Kidney tubule cell (primary cell): ENCODE measurements around the gene KDM6B.

Experiments used
- DNase-seq: peaks from one replicate; pipeline ENCODE4 v3.0.0-alpha.2; 2018; ENCODE audit warnings: low spot score

Gene KDM6B

DNA sequence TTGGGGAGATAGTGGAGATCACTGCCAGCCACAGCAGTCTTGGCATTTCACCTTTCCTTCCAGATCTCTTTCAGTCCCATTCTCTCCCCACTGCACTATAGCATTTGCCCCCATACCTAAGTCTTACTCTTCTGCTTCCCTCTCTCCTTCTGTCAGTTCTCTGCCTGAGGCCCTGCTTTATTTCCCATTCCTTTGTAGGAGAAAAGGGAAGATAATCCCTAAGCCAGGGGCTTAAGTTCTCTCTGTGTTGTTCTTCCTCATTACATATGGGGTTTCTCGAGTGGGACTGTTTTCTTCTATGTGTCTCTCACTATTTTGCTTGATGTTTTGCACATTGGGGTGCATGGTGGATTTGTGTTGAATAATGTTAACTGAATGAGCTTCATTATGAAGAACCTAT is 6.4 kb downstream of the KDM6B start:
- DNase-seq, result no peak

DNA sequence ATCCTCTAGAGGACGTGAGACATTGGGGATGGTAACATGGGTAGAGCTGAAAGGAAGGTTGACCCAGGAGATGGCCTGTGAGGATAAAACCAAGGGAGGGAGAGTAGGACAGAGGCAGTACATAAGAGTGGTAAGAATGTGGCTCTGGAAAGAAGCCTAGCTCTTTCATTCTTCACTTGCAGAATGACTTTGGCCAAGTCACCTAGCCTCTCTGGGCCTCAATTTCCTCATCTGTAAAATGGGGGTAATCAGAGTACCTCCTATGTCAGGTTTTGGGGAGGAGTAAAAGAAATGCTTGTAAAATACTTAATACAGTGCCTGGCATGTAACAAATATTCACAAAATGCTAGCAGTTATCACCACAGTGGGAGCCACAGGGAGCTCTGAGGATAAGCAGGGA is 6.9 kb downstream of the KDM6B start:
- DNase-seq, result no peak

GRCh38 chr17:7841396-7841914 is 7.4 kb downstream of the KDM6B start:
- DNase-seq, result peak; percentile 94

GRCh38 chr17:7841915-7842379 is 7.9 kb downstream of the KDM6B start:
- DNase-seq, result peak; percentile 86

- DNase-seq, result peak; percentile 98
These were observed 8.6 kb downstream of the KDM6B start for GRCh38 chr17:7842380-7843256.

DNA sequence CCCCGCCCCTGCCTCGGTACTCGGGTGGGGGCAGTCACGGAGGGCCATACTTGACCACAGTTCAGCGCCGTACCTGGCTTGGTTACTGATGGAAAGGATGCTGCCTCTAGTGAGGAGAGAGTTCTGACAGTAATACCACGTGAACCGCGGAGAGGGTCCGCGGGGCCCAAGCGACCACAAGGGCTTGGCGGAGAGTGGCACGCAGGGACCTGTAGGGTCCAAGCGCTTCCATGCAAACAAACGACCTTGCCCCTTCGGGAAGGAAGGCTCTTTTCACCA is 9.2 kb downstream of the KDM6B start:
- no peak for DNase-seq

- DNase-seq, result peak; percentile 88
These were observed 9.7 kb downstream of the KDM6B start for GRCh38 chr17:7843536-7844291.

- peak; percentile 95 for DNase-seq
These were observed 10.5 kb downstream of the KDM6B start for GRCh38 chr17:7844292-7845154.

DNA sequence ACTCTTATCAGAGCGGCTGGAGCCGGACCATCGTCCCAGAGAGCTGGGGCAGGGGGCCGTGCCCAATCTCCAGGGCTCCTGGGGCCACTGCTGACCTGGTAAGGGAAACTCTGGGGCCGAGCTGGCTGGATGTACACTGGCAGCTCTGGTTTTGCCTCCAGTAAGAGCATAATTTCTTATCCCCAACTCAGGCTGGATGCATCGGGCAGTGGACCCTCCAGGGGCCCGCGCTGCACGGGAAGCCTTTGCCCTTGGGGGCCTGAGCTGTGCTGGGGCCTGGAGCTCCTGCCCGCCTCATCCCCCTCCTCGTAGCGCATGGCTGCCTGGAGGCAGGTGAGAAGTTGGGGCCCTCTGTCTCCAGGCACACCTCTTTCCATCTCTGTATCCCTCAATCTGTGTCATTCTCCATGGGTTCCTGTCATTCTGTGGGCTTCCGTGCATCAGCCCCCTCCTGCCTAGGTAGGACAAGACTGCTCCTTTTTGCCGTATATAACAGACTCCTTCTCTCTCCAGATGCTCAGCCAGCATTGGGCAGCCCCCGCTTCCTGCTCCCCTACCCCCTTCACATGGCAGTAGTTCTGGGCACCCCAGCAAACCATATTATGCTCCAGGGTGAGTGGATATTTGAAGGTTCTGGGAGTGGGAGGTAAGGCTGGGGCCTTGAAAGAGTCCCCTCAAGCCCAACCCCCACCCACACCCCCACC is 11.5 kb downstream of the KDM6B start:
- no peak for DNase-seq

- no peak for DNase-seq
These were observed 12.2 kb downstream of the KDM6B start for GRCh38 chr17:7846063-7846735.

GRCh38 chr17:7846765-7847661 is 13.0 kb downstream of the KDM6B start:
- DNase-seq, result no peak

DNA sequence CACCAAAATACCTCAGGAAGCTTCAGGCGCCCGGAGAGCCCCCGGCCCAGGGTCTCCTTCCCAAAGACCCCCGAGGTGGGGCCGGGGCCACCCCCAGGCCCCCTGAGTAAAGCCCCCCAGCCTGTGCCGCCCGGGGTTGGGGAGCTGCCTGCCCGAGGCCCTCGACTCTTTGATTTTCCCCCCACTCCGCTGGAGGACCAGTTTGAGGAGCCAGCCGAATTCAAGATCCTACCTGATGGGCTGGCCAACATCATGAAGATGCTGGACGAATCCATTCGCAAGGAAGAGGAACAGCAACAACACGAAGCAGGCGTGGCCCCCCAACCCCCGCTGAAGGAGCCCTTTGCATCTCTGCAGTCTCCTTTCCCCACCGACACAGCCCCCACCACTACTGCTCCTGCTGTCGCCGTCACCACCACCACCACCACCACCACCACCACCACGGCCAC is 14.1 kb downstream of the KDM6B start:
- DNase-seq, result no peak

- DNase-seq, result no peak
These were observed 14.7 kb downstream of the KDM6B start for GRCh38 chr17:7848739-7849129.

DNA sequence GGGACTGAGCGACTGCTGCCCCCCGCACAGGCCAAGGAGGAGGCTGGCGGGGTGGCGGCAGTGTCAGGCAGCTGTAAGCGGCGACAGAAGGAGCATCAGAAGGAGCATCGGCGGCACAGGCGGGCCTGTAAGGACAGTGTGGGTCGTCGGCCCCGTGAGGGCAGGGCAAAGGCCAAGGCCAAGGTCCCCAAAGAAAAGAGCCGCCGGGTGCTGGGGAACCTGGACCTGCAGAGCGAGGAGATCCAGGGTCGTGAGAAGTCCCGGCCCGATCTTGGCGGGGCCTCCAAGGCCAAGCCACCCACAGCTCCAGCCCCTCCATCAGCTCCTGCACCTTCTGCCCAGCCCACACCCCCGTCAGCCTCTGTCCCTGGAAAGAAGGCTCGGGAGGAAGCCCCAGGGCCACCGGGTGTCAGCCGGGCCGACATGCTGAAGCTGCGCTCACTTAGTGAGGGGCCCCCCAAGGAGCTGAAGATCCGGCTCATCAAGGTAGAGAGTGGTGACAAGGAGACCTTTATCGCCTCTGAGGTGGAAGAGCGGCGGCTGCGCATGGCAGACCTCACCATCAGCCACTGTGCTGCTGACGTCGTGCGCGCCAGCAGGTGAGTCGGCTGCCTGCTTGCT is 15.2 kb downstream of the KDM6B start:
- DNase-seq, result no peak

DNA sequence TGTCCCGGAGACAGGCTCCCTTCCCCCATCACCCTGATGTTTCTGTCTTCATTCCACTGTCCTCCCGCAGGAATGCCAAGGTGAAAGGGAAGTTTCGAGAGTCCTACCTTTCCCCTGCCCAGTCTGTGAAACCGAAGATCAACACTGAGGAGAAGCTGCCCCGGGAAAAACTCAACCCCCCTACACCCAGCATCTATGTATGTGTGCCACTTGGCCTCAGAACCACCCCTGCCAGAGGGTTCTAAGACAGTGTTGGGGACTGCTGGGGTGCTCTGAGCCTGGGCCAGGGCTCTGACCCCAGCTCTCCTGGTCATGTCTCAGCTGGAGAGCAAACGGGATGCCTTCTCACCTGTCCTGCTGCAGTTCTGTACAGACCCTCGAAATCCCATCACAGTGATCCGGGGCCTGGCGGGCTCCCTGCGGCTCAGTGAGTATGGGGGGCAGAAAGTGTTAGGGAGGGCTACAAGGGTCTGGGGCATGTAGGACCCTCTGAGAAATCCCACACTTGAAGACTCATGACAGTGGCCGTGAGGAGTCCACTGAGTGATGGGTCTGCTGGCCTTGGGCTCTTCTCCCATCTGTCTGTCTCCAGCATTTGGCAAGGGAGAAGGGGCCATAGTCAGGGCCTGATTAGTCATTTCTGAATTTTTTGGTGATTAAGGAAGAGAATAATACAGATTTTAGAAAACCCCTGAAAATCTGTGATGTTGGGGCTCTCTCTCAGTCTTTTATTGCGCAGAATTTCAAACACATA is 15.9 kb downstream of the KDM6B start:
- no peak for DNase-seq

GRCh38 chr17:7850701-7851437 is 16.9 kb downstream of the KDM6B start:
- DNase-seq, result no peak

- DNase-seq, result peak; percentile 89
These were observed 17.6 kb downstream of the KDM6B start for GRCh38 chr17:7851438-7852261.
